HepG2 (cell line): Measurements from ENCODE around the gene ANKRD22. TPM values are rescaled to one million over a fixed set of nuclear protein-coding genes. Genes with fewer than 3 reads are reported as not detected.

Source experiments
- ARHGAP35 ChIP-seq: sonication (generic); formaldehyde crosslinking; IDR thresholded peaks from 2 replicates; pipeline ENCODE4 v1.9.0; 2022; ENCODE audit warnings: mild to moderate bottlenecking, inconsistent platforms, moderate library complexity, missing genetic modification reagents, borderline replicate concordance
- ATF5 ChIP-seq: sonication (generic); formaldehyde crosslinking; IDR thresholded peaks from 2 replicates; pipeline ENCODE4 v1.4.0; 2020; ENCODE audit warnings: mild to moderate bottlenecking, low read depth, missing genetic modification reagents
- CCDC6 ChIP-seq: sonication (generic); formaldehyde crosslinking; IDR thresholded peaks from 2 replicates; pipeline ENCODE4 v1.8.1; 2022; ENCODE audit warnings: mild to moderate bottlenecking, missing genetic modification reagents, moderate library complexity
- ETV5 ChIP-seq: IDR thresholded peaks from 2 replicates; pipeline ENCODE4 v1.6.1; 2018; ENCODE audit warnings: missing biosample characterization, missing genetic modification reagents, inconsistent platforms, borderline replicate concordance
- FOXC1 ChIP-seq: sonication (generic); formaldehyde crosslinking; IDR thresholded peaks from 2 replicates; pipeline ENCODE4 v1.8.0; 2022; ENCODE audit warnings: mild to moderate bottlenecking, missing genetic modification reagents, borderline replicate concordance
- FOXJ3 ChIP-seq: sonication (generic); formaldehyde crosslinking; IDR thresholded peaks from 2 replicates; pipeline ENCODE4 v1.4.0; 2020; ENCODE audit warnings: missing genetic modification reagents, mild to moderate bottlenecking, borderline replicate concordance
- GTF2F1 ChIP-seq: fragments of 150-350 bp; IDR thresholded peaks from 2 replicates; pipeline ENCODE4 v1.6.1; 2014; ENCODE audit warnings: low read length
- HNF4A ChIP-seq: sonication (generic); formaldehyde crosslinking; IDR thresholded peaks from 2 replicates; pipeline ENCODE4 v1.4.0; 2020; ENCODE audit warnings: missing genetic modification reagents
- HOXD1 ChIP-seq: sonication (generic); formaldehyde crosslinking; IDR thresholded peaks from 2 replicates; pipeline ENCODE4 v1.5.0; 2020; ENCODE audit warnings: missing genetic modification reagents
- MED13 ChIP-seq: sonication (generic); formaldehyde crosslinking; IDR thresholded peaks from 2 replicates; pipeline ENCODE4 v1.5.0; 2020; ENCODE audit warnings: missing genetic modification reagents
- MLX ChIP-seq: IDR thresholded peaks from 2 replicates; pipeline ENCODE4 v1.6.1; 2016
- MYC ChIP-seq: sonication (generic); formaldehyde crosslinking; IDR thresholded peaks from 2 replicates; pipeline ENCODE4 v1.9.0; 2021; ENCODE audit warnings: missing genetic modification reagents, borderline replicate concordance
- NAIF1 ChIP-seq: sonication (generic); formaldehyde crosslinking; IDR thresholded peaks from 2 replicates; pipeline ENCODE4 v1.5.0; 2020; ENCODE audit warnings: mild to moderate bottlenecking, missing genetic modification reagents, borderline replicate concordance
- SMARCE1 ChIP-seq: fragments of 450-650 bp; IDR thresholded peaks from 2 replicates; pipeline ENCODE4 v1.6.1; 2017; ENCODE audit warnings: borderline replicate concordance
- SOX13 ChIP-seq, 3 experiments: fragments of 450-650 bp in 1 of 3; sonication (generic) in 1 of 3; formaldehyde crosslinking in 1 of 3; IDR thresholded peaks in 2 of 3; conservative IDR thresholded peaks in 1 of 3; 2 replicates each; pipeline versions ENCODE4 v1.5.0 to v1.6.1; 2016 to 2020; ENCODE audit warnings: antibody characterized with exemption in 1 of 3, mild to moderate bottlenecking in 1 of 3, missing compliant biosample characterization in 1 of 3, missing genetic modification reagents in 1 of 3, moderate library complexity in 1 of 3
- TBX2 ChIP-seq: sonication (generic); formaldehyde crosslinking; IDR thresholded peaks from 2 replicates; pipeline ENCODE4 v1.5.0; 2020; ENCODE audit warnings: missing genetic modification reagents, mild to moderate bottlenecking, borderline replicate concordance
- ZBTB37 ChIP-seq: sonication (generic); formaldehyde crosslinking; IDR thresholded peaks from 2 replicates; pipeline ENCODE4 v1.4.0; 2020; ENCODE audit warnings: mild to moderate bottlenecking, missing genetic modification reagents
- ZFY ChIP-seq: sonication (generic); formaldehyde crosslinking; IDR thresholded peaks from 2 replicates; pipeline ENCODE4 v1.4.0; 2020; ENCODE audit warnings: missing genetic modification reagents
- ZNF256 ChIP-seq: sonication (generic); formaldehyde crosslinking; conservative IDR thresholded peaks from 2 replicates; pipeline ENCODE4 v1.4.0; 2020; ENCODE audit warnings: missing genetic modification reagents
- ZNF883 ChIP-seq: sonication (generic); formaldehyde crosslinking; IDR thresholded peaks from 2 replicates; pipeline ENCODE4 v1.5.1; 2020; ENCODE audit warnings: mild to moderate bottlenecking, missing genetic modification reagents; ENCODE audit errors: not compliant biosample characterization
- polyA plus RNA-seq, 8 experiments: library from polyadenylated mRNA; depleted of rRNA in 3 of 8; stranded (reverse) in 7 of 8; unstranded in 1 of 8; fragments of >200 nt; fragmentation: Illumina TruSeq in 4 of 8; extraction: Trizol in 4 of 8; gene quantifications; 2 replicates each; pipeline versions ENCODE4 v1.2.1 to v1.2.3, GENCODE V29; 2011 to 2016; ENCODE audit warnings: low read depth in 4 of 8, missing spikeins in 1 of 8, mixed read lengths in 1 of 8; ENCODE audit not compliant: insufficient read depth in 1 of 8
- total RNA-seq, 5 experiments: library from RNA; depleted of rRNA; stranded (reverse); fragments of >200 nt; fragmentation: Illumina TruSeq; extraction: Trizol; gene quantifications; 2 replicates each; pipeline ENCODE4 v1.2.3, GENCODE V29; 2016; ENCODE audit warnings: low read depth in 1 of 5
- TF ChIP-seq, protein P1 (sequence below): IDR thresholded peaks from 2 replicates; pipeline ENCODE4 v1.6.1; 2016; ENCODE audit warnings: missing biosample characterization, missing genetic modification reagents, low read depth

ANKRD22 gene
- total and polyA plus RNA-seq, 2 of the 13 experiments (the other 11 are each of a cell fraction or from before 2014, with no cell fraction given) = not detected

GRCh38 chr10:88880282-88881076 lies 28.8 kb upstream of the ANKRD22 start (continued):
- TF ChIP-seq ZBTB37 (CRISPR knock-in tag) (no peak), MYC (CRISPR knock-in tag) (peak; percentile 86; the same call in 1 of the 2 replicates), ZNF256 (CRISPR knock-in tag) (no peak), ARHGAP35 (CRISPR knock-in tag) (no peak; the same call in 1 of the 2 replicates), HOXD1 (0 out of 2 replicates have a peak, but pooled peaks have one; percentile 40), SMARCE1 (no peak), FOXC1 (CRISPR knock-in tag) (peak; percentile 47; the same call in 1 of the 2 replicates), HNF4A (CRISPR knock-in tag) (no peak), ZNF883 (CRISPR knock-in tag) (peak; percentile 83), TBX2 (CRISPR knock-in tag) (no peak; the same call in 1 of the 2 replicates), ETV5 (CRISPR knock-in tag) (peak; percentile 76), CCDC6 (peak; percentile 67; the same call in 1 of the 2 replicates), FOXJ3 (CRISPR knock-in tag) (no peak), ATF5 (no peak), MLX (no peak), SOX13 (IDR thresholded peaks at IDR 0.05) (no peak), SOX13 (CRISPR knock-in tag; conservative IDR thresholded peaks at IDR 0.05 in 1 of 2, IDR thresholded peaks at IDR 0.05 in 1 of 2) (peak in 1 of 2 experiments; percentile 10; a peak in 1 of 4 replicates), MED13 (CRISPR knock-in tag) (no peak), ZFY (peak; percentile 61), NAIF1 (peak; percentile 77; the same call in 1 of the 2 replicates), GTF2F1 (no peak)
- TF ChIP-seq, protein P1, sequence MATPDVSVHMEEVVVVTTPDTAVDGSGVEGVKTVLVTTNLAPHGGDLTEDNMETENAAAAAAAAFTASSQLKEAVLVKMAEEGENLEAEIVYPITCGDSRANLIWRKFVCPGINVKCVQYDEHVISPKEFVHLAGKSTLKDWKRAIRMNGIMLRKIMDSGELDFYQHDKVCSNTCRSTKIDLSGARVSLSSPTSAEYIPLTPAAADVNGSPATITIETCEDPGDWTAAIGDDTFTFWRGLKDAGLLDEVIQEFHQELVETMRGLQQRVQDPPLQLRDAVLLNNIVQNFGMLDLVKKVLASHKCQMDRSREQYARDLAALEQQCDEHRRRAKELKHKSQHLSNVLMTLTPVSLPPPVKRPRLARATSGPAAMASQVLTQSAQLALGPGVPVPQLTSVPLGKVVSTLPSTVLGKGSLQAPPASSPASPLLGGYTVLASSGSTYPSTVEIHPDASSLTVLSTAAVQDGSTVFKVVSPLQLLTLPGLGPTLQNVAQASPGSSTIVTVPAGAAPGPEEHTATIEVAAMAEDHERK = no peak
